ENCODE results near the gene SIGLEC5.
"Not testable (repeated sequence)": the region's sequence is repeated elsewhere in the genome, so short reads cannot be mapped to it uniquely, and the experiment has no call there.

Gene SIGLEC5, protein sequence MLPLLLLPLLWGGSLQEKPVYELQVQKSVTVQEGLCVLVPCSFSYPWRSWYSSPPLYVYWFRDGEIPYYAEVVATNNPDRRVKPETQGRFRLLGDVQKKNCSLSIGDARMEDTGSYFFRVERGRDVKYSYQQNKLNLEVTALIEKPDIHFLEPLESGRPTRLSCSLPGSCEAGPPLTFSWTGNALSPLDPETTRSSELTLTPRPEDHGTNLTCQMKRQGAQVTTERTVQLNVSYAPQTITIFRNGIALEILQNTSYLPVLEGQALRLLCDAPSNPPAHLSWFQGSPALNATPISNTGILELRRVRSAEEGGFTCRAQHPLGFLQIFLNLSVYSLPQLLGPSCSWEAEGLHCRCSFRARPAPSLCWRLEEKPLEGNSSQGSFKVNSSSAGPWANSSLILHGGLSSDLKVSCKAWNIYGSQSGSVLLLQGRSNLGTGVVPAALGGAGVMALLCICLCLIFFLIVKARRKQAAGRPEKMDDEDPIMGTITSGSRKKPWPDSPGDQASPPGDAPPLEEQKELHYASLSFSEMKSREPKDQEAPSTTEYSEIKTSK

DNA sequence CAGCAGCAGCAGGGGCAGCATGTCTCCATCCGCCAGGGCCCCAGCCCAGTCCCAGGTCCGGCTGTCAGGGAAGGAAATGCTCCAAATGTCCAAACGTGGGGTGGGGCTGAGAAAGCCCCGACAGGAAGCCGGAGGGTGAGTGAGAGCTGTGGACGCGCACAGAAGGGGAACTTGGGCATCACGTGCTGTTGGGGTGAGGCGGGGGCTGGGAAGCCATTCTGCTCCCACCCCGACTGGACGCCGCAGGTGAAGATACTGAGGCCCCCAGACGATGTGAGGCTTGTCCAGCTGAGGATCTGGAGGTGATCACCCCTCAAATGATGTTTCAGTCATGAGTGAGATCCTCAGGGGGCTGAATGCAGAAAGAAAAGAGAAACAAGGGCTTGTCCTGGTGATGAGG is at the start of gene SIGLEC5:
Gene SIGLEC5 (minus strand): TSS at position 87 of the 400 bp plus-strand sequence. CDS start 66 bp downstream, at position 21.
- peak; percentile 13 for DNase-seq

DNA sequence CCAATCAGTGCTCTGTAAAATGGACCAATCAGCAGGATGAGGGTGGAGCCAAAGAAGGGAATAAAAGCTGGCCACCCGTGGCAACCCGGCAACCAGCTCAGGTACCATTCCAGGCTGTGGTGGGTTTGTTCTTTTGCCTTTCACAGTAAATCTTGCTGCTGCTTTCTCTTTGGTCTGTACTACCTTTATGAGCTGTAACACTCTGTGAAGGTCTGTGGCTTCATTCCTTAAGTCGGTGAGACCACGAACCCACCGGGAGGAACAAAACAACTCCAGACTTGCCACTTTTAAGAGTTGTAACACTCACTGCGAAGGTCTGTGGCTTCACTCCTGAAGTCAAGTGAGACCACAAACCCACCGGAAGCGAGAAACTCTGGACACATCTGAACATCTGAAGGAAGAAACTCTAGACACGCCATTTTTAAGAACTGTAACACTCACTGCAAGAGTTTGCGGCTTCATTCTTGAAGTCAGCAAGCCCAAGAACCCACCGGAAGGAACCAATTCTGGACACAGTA is 46.4 kb upstream of the SIGLEC5 start:
- peak; percentile 47 for DNase-seq

DNA sequence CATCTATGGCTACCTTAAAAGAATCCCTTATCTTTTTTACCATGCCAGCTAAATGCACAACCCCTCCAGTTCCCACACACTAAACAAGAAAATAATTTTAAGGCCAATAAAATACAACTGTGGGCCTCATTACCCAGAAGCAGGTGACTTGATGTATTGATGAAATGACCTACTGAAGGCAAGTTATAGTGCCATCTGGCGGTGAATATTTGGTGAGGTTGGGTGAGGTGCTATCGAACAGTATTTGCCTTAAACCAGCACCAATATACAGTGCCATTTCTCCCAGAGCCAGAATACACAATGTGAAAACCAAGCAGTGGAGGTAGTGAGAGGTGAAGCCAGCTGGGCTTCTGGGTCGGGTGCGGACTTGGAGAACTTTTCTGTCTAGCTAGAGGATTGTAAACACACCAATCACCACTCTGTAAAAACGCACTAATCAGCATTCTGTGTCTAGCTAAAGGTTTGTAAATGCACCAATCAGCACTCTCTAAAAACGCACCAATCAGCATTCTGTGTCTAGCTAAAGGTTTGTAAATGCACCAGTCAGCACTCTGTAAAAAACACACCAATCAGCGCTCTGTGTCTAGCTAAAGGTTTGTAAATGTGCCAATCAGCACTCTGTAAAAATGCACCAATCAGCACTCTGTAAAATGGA is 45.8 kb upstream of the SIGLEC5 start:
- DNase-seq = not testable (repeated sequence)

DNA sequence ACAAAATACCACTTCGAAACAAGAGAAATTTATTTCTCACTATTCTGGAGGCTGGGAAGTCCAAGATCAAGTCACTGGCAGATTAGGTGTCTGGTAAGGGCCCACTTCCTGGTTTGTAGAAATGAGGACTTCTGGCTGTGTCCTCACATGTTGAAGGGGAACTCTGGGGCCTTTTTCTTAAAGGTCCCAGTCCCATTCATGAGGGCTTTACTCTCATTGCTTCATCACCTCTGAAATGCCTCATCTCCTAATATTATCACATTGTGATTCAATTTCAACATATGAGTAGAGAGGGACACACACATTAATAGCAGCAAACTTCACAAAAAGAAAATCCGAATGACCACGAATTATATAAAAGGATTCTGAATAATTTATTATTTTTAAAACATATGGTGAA is 38.0 kb upstream of the SIGLEC5 start:
- DNase-seq = no peak

DNA sequence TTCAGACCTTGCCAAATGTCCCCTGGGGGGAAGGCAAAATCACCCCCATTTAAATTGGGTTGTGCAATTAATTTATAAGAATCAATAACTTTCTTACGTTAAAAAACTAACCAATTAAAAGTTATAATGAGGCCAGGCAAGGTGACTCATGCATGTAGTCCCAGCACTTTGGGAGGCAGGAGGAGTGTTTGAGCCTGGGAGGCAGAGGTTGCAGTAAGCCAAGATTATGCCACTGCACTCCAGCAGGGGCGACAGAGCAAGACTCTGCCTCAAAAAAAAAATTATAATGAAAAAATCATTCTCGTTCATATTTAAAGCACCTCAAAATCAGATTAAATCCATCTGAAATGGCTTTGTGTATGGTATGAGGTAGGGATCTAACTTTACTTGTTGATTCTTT is 34.8 kb upstream of the SIGLEC5 start:
- DNase-seq = no peak

DNA sequence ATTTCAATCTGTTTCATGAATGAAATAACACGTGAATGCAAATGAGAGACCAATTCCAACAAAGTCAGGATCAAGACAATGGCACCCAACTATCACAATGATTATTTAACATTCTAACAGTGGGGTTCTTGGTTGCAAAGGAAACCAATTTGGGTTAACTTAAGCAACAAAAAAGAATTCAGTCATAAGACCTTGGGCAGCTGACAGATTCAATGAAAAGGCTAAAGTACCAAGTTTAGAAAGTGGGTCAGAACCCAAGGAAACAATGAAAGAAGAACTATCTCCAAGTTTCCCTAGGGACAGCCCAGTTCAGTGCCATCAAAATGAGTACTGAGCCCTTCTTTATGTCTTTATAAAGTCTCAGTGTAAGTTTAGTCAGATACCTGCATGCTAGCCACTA is 33.9 kb upstream of the SIGLEC5 start:
- no peak for DNase-seq

DNA sequence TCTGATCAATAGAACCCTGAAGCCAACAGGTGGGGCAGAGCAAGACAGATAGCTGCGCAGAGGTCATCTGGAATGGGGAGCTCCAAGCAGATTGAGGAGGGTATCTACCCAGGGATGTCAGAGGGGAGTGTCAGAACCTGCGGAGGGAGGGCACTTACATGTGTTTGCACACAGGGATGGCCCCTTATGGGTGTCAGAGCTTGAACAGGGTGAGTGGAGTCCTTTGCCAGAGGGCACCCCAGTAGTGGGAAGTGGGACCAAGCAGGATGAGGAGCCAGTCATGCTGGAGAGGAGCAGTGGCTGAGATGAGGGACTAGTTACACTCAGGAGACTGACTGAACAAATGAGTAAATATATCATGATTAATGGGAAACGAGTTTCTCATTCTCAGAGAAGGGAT is 33.4 kb upstream of the SIGLEC5 start:
- no peak for DNase-seq

DNA sequence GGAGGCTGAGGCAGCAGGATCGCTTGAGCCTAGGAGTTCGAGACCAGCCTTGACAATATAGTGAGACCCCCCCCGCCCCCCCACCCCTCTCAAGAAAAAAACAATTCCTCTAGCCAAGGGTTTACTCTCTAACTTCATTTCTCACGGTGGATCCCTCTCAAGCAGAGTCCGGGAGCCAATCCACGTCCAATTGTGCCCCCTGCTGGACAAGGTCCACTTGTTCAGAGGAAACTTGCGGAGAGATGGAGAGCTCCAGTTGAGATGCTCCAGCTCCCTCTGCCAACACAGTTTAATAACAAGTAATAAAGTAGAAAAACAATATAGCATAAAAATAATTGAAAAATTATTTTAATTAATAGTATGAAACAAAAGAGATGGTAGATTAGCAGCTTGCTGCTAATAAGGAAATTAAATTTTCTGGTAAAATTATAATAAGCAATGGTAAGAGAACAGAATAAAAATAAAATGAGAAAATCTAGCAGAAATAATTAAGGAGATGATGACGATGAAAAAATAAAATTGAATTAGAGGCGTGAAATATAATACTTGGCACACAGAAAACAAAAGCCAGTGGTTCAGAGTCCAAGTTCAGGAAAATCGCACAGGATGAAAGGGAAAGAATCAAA is 30.9 kb upstream of the SIGLEC5 start:
- peak; percentile 22 for DNase-seq

DNA sequence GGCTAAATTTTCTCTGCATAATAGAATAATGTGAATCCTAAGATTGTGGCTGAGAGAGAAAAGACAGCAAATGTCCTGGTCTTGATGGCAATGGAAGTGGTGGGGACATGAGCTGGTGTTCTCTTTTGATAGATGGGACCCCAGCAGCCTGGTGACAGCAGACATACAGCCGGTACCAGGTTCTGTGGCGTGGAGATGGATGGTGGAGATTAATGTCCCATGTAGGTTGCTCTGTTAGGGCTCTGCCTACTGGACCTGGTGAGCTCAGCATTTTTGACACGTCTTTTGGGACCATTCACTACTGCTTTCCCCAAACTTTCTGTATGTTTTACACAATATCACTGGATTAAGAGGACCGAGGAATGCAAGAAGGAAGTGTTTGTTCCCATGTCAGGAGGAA is 24.6 kb upstream of the SIGLEC5 start:
- DNase-seq = no peak

DNA sequence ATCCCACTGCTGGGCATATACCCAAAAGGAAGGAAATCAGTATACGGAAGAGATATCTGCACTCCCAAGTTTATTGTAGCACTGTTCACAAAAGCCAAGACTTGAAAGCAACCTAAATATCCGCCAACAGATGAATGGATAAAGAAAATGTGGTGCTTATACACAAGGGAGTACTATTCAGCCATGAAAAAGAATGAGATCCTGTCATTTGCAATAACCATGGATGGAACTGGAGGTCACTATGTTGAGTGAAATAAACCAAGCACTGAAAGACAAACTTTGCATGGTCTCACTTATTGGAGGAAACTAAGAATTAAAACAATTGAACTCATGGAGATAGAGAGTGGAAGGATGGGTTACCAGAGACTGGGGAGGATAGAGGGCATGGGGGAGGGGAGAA is 23.0 kb upstream of the SIGLEC5 start:
- DNase-seq = no peak

DNA sequence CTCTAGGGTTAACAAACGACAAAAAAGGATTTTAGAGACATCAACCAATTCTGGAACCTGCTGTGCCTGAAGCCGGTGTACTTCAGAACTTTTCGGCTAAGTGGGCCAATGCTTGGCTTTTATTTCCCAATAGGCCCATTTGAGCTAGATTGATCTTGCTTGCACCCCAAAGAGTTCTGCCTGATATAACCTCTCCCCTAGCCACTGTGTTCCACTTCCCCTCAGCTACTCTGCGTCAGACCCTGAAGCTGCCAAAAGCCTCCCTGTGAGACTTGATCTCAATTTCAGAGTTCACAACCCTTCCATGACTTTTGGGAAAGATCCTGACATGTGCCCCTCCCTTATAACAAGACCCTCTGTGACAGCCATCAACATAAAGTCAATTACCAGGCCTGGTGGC is 22.1 kb upstream of the SIGLEC5 start:
- no peak for DNase-seq

DNA sequence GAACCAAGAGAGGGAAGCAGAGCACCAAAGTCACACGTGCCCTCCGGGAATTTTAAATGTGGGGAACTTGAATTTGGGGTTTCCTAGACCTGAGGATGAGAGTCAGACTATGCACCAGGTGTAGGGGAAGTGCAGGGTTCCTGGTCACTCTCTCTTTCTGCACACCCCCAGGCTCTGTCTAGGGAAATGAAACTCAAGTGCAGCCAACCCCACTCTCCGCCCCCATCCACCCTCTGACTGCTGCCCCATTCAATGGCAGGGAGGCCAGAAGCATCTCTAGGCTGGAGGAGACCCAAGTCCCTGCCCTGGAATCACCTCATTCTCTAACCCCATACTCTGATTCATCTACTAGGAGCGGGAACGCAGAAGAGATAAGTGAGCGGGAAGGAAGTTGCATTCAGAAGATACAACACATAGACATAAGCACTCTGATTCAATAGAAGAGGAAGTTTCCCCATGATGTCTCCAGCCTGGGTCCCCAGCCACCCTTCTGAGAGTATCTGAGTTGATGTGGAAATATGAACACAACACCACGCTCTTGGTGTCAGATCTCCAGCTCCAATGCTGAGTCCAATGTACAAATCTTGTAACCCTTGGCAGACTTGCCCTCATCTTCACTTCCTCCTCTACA is 21.1 kb upstream of the SIGLEC5 start:
- peak; percentile 42 for DNase-seq

DNA sequence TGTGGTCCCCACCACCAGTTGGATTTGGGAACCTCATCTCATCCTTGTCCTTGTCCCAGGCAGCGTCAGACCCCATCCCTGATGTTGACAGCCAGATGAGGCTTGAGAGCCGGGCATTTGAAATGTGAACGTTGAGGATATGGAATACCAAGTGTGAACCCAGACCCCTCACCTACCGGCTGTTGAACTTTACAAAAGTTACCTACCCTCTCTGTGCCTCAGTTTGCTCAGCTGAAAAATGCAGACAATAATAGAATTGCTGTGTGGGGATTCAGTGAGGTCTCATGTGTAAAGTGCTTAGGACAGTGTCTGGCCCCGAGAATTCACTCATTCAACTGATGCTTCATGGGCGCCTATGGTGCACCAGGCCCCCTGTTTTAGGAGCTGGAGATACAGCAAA is 17.1 kb upstream of the SIGLEC5 start:
- DNase-seq = no peak

DNA sequence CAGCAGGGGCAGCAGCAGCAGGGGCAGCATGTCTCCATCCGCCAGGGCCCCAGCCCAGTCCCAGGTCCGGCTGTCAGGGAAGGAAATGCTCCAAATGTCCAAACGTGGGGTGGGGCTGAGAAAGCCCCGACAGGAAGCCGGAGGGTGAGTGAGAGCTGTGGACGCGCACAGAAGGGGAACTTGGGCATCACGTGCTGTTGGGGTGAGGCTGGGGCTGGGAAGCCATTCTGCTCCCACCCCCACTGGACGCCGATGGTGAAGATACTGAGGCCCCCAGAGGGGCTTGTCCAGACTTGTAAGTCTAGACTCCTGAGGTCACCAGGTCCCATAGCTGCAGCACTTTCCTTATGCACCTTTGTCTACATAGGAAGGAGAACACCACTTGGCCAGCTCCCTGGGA is 16.5 kb upstream of the SIGLEC5 start, which contains the start of gene SIGLEC14:
Gene SIGLEC14 (minus strand): TSS at position 96 of the 400 bp plus-strand sequence. CDS start 66 bp downstream, at position 30.
- DNase-seq = peak; percentile 18

DNA sequence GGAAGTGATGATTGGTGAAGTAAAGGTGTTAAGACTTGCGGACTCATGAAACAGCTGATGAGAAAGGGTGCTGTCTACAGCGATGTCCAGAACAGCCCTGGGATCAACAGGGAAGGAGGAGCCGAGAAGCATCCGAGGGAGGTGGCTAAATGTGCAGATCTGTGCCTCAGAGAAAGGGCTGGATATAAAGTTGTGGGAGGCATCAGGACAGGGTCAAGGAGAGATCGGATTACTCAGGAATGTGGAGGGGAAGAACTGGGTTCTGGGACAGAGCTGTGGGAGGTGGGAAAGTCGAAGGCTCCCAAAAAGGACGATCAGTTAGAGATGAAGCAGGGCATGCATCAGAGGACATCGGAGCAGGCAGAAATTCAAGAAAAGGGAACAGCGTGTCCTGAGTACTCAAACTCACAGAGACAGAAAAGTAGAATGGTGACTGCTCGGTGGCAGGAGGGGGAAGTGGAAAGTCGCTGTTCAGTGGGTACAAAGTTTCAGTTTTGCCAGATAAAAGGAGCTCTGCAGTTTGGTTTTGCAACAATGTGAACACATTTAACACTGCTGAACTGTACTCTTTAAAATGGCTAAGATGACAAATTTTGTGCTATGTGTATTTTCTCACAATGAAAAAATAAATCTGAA is 14.6 kb upstream of the SIGLEC5 start:
- DNase-seq = no peak

DNA sequence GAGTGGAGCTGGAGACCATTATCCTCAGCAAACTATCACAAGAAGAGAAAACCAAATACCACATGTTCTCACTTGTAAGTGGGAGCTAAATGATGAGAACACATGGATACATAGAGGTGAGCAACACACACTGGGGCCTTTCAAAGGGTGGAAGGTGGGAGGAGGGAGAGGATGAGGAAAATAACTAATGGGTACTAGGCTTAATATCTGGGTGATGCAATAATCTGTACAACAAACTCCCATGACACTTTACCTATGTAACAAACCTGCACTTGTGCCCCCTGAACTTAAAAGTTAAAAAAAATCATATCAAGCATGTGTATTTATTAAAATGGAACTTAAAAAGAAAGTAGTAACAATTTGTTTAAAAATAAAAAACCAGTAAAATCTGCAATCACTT is 11.4 kb upstream of the SIGLEC5 start:
- DNase-seq = no peak

DNA sequence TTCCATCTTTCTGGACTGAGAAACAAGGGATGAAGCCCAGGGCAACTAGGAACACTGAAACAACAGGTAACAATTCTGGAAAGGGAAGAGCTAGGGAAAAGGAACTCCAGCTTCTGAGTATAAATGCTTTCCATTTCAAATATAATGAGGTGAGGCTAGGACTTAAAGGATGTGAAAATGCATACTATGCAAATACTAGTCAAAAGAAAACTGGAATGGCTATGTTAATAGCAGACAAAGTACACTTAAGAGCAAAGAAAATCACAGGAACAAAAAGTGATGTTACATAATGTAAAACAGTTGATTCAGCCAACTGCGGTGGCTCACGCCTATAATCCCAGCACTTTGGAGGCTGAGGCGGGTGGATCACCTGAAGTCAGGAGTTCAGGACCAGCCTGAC is 10.2 kb upstream of the SIGLEC5 start:
- no peak for DNase-seq

DNA sequence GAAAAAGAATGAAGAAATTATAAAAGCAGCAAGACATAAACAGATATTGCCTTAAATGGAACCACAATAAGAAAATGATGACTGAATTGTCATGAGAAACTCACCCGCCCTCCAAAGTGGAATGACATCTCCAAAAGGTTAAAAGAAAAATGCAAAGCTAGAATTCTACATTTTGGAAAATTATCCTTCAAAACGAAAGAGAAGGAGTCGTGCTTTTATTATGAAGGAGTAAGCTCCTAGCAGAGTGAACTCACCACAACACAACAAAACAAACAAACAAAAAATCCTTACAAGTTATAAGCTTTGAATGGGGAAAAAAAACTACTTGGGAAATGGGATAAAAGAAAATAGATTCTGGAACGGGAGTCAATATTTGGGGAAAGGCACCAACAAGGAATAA is 9.7 kb upstream of the SIGLEC5 start:
- no peak for DNase-seq

DNA sequence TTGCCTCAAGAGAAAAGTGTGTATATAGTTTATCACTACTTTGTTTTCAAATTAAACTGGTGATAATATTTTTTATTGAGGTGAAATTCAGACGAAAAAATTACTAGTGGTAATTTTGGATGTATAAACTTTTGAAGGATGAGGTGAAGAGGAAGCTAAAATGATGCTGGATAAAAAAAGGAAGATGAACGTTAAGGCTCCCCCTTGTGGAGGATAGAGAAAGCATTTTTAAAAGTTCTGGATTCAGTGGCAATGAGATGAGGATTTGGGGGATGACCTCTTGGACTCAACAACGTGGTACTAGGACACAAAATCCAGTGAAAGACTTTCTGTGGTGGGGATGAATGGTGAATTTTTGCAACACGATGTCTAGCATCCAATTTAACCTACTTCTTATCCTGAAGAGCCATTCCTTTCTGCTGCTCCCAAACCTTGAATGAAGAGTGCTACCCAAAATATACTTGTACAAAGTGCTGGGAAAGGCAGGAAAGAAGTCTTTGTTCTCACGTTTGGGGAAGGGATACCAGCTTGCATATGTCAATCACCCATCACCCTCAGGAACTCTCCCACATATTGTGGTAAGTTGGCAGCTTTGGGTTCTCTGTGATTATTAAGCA is 7.3 kb upstream of the SIGLEC5 start:
- no peak for DNase-seq

DNA sequence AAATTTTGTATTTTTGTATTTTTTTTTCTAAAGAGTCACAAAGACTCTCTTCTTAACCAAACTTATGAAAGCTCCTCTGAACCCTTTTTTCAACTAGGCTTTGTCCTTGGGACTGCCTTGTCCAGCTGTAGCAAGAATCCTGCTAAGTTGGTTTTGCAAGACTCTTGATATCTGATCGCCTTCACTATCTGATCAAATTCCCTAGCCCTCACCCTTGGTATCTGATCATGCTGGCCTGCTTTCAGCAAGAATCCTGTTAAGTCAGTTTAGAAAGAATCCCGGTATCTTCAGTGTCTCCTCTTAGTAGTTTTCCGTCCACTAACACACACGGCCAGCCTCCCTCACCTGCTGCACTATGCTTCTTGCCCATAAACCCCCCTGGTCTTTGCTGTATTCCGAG is 1.9 kb upstream of the SIGLEC5 start:
- DNase-seq = no peak

DNA sequence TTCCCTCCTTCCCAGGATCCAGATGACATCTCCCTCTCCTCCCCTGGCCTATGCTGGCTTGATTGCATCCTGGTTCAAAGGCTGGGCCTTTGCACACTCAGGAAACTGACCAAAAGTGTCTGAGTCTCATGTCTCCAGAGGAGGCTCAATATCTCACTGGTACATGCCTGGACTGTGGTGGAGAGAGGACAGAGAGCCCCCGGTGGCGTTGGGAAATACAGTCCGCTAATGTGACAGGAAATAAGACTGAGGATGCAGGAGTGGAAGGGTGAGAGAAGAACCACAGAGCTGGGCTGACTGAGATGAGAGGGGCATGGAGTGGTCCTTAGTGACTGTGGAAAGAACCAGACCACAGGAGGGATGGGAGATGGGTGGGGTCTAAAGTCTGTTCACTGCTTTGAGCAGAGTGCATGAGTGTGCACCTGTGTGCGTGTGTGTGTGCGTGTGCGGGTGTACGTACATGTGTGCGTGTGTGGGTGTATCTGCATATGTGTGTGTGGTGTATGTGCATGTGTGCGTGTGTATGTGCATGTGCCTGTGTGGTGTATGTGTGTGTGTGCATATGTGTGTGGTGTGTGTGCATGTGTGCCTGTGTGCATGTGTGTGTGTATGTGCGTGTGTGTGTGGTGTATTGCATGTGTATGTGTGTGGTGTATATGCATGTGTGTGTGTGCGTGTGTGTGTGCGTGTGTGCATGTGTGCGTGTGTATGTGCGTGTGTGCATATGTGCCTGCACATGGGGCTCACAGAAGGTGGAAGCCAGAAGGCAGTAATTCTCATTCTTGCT is 1.9 kb downstream of the SIGLEC5 start:
- DNase-seq = no peak

Data from CD4-positive, alpha-beta T cell treated with Interferon gamma for 1 hour (primary cell).